ENCODE data around the gene CLDN9.

Gene CLDN9

DNA sequence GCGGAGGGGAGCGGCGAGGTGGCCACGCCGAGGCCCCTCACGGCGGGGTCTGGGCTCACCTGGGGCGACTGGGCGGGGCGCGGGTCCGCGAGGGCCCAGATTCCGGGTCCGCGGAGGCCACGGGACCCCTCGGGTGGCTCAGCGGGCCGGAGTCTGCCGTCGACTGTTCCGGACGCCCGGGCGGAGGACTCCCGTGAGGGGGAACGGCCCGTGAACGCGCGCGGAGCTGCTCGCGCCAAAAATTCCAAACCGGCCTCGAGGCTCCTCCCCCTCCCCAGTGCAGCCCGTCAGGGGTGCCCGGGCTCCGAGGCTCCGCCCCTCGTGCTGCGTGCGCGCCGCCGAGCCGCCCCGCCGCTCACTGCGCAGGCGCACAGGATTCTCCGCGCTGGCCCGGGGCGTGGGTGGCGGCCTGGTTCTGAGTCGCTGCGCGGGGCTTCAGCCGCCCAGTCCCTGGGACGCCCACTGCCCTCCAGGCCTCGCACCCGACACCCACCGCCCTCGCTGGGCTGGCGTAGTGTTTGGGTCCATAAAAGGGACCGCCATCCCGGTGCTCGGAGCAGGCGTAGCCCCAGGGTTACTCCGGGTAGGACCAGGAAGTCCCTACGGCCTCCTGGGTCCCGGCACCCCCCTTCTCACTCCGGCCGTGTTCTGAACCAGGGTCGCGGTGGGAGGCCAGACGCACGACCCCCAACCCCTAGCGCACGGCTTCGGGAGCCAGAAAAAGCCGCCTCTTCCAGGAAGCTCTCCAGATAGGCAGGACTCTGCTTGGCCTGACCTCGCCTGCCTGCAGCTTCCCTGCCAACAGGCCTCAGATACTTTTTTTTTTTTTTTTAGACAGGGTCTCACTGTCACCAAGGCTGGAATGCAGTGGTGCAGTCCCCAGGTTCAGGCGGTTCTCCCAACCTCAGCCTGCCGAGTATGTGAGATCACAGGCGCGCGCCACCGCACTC lies 32.2 kb upstream of the CLDN9 start, which contains the start of gene PKMYT1:
Gene PKMYT1 (minus strand): TSS at position 220 of the 950 bp plus-strand sequence. CDS start 789 bp downstream, outside the sequence.
- TF ChIP-seq, protein P1, sequence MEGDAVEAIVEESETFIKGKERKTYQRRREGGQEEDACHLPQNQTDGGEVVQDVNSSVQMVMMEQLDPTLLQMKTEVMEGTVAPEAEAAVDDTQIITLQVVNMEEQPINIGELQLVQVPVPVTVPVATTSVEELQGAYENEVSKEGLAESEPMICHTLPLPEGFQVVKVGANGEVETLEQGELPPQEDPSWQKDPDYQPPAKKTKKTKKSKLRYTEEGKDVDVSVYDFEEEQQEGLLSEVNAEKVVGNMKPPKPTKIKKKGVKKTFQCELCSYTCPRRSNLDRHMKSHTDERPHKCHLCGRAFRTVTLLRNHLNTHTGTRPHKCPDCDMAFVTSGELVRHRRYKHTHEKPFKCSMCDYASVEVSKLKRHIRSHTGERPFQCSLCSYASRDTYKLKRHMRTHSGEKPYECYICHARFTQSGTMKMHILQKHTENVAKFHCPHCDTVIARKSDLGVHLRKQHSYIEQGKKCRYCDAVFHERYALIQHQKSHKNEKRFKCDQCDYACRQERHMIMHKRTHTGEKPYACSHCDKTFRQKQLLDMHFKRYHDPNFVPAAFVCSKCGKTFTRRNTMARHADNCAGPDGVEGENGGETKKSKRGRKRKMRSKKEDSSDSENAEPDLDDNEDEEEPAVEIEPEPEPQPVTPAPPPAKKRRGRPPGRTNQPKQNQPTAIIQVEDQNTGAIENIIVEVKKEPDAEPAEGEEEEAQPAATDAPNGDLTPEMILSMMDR (IDR thresholded peaks at IDR 0.05; ENCODE audit: borderline replicate concordance, control extremely low read depth, extremely low read depth, insufficient read depth, missing control alignments): no peak
- peak; percentile 100 for DNase-seq (ENCODE audit: low spot score)
- in situ Hi-C loops (cut with MboI; ENCODE audit: low sequenced_read_pairs, unreplicated experiment): no loop called here

DNA sequence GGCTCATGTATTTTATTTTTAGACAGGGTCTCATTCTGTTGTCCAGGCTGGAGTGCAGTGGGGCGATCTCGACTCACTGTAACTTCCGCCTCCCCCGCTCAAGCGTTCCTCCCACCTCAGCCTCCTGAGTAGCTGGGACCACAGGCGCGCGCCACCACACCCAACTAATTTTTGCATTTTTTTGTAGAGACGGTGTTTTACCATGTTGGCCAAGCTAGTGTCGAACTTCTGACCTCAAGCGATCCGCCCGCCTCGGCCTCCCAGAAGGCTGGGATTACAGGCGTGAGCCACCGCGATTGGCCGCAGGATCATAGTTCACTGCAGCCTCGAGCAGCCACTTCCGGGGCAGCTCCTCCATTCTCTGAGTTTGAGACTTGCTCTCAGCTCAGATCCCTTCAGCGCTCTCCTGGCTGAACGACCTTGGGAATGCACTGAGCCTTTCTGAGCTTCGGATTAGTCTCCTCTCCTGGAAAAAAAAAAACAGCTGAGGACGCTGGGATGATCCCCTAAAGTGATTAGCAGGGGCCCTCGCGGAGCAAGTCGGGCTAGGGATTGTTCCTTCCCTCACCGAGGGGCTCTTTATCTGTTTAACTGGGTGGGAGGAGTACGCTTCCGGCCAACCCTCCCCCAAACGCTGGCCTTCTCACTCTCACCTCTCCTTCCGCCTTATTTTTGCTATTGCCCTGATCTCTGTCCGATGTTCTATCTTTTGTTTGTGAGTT lies 31.4 kb upstream of the CLDN9 start:
- TF ChIP-seq, protein P1 (IDR thresholded peaks at IDR 0.05; ENCODE audit: borderline replicate concordance, control extremely low read depth, extremely low read depth, insufficient read depth, missing control alignments): no peak
- in situ Hi-C loops (cut with MboI; ENCODE audit: low sequenced_read_pairs, unreplicated experiment): no loop called here
- DNase-seq (ENCODE audit: low spot score): no peak

DNA sequence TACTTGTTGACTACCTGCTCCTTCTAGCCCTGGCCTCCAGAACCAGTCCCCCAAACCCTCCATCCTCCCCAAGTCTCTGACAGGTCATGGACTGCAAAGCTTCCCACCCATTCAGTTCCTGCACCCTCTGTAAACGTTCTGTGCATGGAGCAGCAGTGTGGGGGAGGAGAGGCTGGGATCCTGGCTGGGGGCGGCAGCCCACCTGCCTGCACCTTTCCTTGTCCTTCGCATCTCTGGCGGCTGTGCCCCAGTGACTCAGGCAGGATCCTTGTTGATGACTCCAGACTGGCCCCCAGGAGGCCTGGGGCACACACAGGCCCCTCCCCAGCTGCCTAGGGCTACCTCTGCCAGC lies 30.8 kb upstream of the CLDN9 start:
- in situ Hi-C loops (cut with MboI; ENCODE audit: low sequenced_read_pairs, unreplicated experiment): no loop called here
- DNase-seq (ENCODE audit: low spot score): no peak
- TF ChIP-seq, protein P1 (IDR thresholded peaks at IDR 0.05; ENCODE audit: borderline replicate concordance, control extremely low read depth, extremely low read depth, insufficient read depth, missing control alignments): no peak

DNA sequence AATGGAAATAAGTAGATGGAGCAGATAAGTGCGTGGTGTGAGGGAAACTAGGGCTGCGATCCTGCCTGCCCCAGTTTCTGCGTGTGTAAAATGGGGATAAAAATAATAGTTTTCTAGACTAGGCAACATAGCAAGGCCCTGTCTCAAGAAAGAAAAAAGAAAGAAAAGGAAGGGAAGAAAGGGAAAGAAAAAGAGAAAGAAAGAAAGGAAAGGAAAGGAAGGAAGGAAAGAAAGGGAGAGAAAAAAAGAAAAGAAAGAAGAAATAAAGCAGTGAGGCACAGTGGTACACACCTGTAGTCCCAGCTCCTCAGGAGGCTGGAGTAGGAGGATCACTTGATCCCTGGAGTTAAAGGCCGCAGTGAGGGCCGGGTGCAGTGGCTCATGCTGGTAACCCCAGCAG lies 30.3 kb upstream of the CLDN9 start:
- in situ Hi-C loops (cut with MboI; ENCODE audit: low sequenced_read_pairs, unreplicated experiment): no loop called here
- DNase-seq (ENCODE audit: low spot score): no peak
- TF ChIP-seq, protein P1 (IDR thresholded peaks at IDR 0.05; ENCODE audit: borderline replicate concordance, control extremely low read depth, extremely low read depth, insufficient read depth, missing control alignments): no peak

DNA sequence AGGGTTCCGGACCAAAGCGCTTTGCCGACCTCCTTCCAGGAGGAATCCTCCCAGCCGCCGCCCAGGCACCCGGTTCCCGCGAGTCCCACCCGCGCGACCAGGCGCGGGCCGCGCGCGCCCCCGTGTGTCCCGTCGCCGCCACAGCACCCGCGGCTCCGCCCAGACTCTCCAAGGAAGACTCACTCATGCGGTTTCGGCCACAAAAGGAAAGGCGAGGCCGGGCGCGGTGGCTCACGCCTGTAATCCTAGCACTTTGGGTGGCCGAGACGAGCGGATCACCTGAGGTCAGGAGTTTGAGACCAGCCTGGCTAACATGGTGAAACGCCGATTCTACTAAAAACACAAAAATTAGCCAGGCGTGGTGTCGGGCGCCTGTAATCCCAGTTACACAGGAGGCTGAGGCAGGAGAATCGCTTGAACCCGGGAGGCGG lies 29.0 kb upstream of the CLDN9 start:
- peak; percentile 92 for DNase-seq (ENCODE audit: low spot score)
- in situ Hi-C loops (cut with MboI; ENCODE audit: low sequenced_read_pairs, unreplicated experiment): no loop called here
- TF ChIP-seq, protein P1 (IDR thresholded peaks at IDR 0.05; ENCODE audit: borderline replicate concordance, control extremely low read depth, extremely low read depth, insufficient read depth, missing control alignments): peak; percentile 93

DNA sequence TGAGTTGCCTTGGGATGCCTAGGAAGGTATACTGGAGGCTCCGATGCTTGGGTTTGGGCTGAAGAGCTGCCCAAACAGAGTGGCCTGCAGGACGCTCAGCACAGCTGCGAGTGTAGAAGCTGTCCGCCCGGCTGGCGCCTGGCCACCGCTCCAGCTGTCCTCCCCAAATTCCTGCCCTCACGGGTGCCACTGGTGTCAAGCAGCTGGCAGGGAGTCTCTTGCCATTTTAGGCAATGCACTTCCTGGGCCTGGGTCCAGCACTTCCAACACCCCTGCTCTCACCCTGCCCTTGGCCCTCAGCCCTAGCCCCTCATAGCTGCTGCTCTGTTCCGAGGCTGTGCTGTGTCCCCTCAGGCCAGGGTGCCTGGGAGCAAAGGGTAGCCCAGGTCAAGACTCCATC lies 27.3 kb upstream of the CLDN9 start:
- in situ Hi-C loops (cut with MboI; ENCODE audit: low sequenced_read_pairs, unreplicated experiment): no loop called here
- DNase-seq (ENCODE audit: low spot score): no peak
- TF ChIP-seq, protein P1 (IDR thresholded peaks at IDR 0.05; ENCODE audit: borderline replicate concordance, control extremely low read depth, extremely low read depth, insufficient read depth, missing control alignments): no peak

All from GM13976 (cell line).